Esophagus squamous epithelium (tissue), 4 donors: ENCODE data around the gene PKP1.

Experiments used
- POLR2A ChIP-seq, 4 donors: fragments of 450-650 bp; IDR thresholded peaks; one replicate each; pipeline ENCODE4 v1.6.1; 2017; ENCODE audit warnings: antibody characterized with exemption in 4 of 4, mild to moderate bottlenecking in 4 of 4, moderate library complexity in 3 of 4
- TF ChIP-seq, protein P1 (sequence below), 6 experiments: fragments of 450-650 bp in 4 of 6; fragments of 200-600 bp in 2 of 6; sonication (generic) in 2 of 6; IDR thresholded peaks; one replicate each; pipeline ENCODE4 v1.5.1; 2016 to 2019; ENCODE audit warnings: antibody characterized with exemption in 6 of 6, mild to moderate bottlenecking in 4 of 6, moderate library complexity in 4 of 6

GRCh38 chr1:201296352-201296751 is 13.0 kb downstream of the PKP1 start:
- TF ChIP-seq POLR2A (IDR thresholded peaks at IDR 0.05): no peak
- TF ChIP-seq, protein P1, sequence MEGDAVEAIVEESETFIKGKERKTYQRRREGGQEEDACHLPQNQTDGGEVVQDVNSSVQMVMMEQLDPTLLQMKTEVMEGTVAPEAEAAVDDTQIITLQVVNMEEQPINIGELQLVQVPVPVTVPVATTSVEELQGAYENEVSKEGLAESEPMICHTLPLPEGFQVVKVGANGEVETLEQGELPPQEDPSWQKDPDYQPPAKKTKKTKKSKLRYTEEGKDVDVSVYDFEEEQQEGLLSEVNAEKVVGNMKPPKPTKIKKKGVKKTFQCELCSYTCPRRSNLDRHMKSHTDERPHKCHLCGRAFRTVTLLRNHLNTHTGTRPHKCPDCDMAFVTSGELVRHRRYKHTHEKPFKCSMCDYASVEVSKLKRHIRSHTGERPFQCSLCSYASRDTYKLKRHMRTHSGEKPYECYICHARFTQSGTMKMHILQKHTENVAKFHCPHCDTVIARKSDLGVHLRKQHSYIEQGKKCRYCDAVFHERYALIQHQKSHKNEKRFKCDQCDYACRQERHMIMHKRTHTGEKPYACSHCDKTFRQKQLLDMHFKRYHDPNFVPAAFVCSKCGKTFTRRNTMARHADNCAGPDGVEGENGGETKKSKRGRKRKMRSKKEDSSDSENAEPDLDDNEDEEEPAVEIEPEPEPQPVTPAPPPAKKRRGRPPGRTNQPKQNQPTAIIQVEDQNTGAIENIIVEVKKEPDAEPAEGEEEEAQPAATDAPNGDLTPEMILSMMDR (IDR thresholded peaks at IDR 0.05): no peak
